ENCODE data around the gene GMDS.

GMDS gene

DNA sequence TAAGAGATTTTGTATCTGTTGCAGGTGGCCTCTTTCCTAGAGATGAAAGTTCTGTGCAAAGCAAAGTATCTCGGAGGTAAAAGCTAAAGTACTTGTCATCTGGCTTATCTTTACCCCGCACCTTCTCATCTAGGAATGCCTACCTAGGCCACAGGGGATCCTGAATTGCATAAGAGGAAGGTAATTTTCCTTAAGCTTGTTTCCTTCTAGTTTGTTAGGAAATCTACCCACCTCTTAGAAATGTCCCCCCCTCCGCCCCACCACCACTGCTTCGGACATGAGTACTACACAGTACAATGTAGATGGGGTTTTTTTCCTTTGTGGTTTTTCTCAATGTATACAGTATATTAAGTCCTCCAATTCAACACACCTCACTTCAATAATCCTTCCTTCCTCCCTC is 614.2 kb downstream of the GMDS start:
- H3K9me3 ChIP-seq (ENCODE audit: control insufficient read depth, low read length): no peaks in the 10 kb centered on the region
- no peak overlapping the region for H3K4me3 ChIP-seq (ENCODE audit: low read depth, low read length)
- H3K9ac ChIP-seq: no peak overlapping the region
- no peaks in the 10 kb centered on the region for H3K79me2 ChIP-seq
- no peak overlapping the region for H3K4me2 ChIP-seq (ENCODE audit: low read length)
- no peak overlapping the region for H3K27ac ChIP-seq
- H3K4me1 ChIP-seq: no peaks in the 10 kb centered on the region
- H3K36me3 ChIP-seq (ENCODE audit: control insufficient read depth, insufficient read depth, low read length): no peaks in the 10 kb centered on the region
- TF ChIP-seq, protein P1, sequence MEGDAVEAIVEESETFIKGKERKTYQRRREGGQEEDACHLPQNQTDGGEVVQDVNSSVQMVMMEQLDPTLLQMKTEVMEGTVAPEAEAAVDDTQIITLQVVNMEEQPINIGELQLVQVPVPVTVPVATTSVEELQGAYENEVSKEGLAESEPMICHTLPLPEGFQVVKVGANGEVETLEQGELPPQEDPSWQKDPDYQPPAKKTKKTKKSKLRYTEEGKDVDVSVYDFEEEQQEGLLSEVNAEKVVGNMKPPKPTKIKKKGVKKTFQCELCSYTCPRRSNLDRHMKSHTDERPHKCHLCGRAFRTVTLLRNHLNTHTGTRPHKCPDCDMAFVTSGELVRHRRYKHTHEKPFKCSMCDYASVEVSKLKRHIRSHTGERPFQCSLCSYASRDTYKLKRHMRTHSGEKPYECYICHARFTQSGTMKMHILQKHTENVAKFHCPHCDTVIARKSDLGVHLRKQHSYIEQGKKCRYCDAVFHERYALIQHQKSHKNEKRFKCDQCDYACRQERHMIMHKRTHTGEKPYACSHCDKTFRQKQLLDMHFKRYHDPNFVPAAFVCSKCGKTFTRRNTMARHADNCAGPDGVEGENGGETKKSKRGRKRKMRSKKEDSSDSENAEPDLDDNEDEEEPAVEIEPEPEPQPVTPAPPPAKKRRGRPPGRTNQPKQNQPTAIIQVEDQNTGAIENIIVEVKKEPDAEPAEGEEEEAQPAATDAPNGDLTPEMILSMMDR (IDR thresholded peaks at IDR 0.05): no peak
- no peaks in the 10 kb centered on the region for H3K27me3 ChIP-seq (ENCODE audit: control insufficient read depth, insufficient read depth, low read length)
- no peak overlapping the region for H2AFZ ChIP-seq

DNA sequence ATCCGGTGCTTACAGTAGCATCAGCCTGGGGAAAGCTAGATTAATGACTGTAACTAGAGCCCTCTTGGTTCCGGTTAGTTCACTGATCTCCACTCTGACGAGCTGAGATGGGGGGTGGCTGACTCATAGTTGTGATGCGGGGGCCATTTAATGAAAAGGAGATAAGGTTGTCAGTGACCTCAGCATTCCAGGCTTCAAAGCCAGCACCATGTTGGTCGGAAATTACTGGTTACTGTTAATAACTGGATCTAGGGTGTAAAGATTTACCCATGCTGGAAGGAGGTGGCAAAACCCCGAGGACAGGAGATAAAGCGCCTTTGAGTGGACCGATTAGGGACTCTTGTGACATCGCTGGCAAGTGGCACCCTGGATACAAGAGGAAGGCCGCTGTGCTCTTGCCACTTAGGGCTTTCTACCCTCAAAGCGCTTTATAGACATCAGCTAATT is 614.6 kb downstream of the GMDS start:
- no peak overlapping the region for H3K4me3 ChIP-seq (ENCODE audit: low read depth, low read length)
- no peaks in the 10 kb centered on the region for H3K79me2 ChIP-seq
- H2AFZ ChIP-seq: no peak overlapping the region
- H3K27ac ChIP-seq: no peak overlapping the region
- no peaks in the 10 kb centered on the region for H3K9me3 ChIP-seq (ENCODE audit: control insufficient read depth, low read length)
- H3K36me3 ChIP-seq (ENCODE audit: control insufficient read depth, insufficient read depth, low read length): no peaks in the 10 kb centered on the region
- no peak overlapping the region for H3K9ac ChIP-seq
- H3K4me1 ChIP-seq: no peaks in the 10 kb centered on the region
- TF ChIP-seq, protein P1 (IDR thresholded peaks at IDR 0.05): no peak
- no peak overlapping the region for H3K4me2 ChIP-seq (ENCODE audit: low read length)
- no peaks in the 10 kb centered on the region for H3K27me3 ChIP-seq (ENCODE audit: control insufficient read depth, insufficient read depth, low read length)

DNA sequence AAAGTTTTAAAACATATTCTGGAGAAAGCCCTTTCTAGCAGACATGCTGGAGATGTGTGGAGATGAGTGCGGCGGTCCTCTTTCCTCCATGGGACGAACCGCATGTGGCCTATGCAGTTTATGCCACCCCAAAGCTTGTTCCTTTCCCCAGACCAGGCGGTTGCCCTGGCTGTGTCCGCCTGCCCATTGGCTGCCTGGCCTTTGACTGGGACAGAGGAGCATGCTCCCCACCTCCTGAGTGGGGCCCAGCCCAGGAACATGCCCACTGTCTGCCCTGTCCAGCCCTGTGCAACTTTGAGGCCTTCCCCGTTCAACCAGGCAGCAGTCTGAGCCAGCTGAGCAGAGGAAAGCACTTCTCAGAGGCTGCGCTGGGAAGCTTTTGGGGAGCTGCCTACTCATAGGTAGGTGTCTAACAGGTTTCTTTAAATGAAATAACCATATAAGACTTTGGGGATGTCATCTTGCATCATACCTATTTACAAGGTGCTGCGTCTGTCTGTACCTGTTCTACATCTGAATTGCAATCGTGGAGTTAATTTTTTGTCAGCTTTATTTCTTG is 615.1 kb downstream of the GMDS start:
- Histone ChIP-seq H3K79me2 (no peaks in the 10 kb centered on the region), H2AFZ (no peak overlapping the region), H3K36me3 (ENCODE audit: control insufficient read depth, insufficient read depth, low read length) (no peaks in the 10 kb centered on the region), H3K4me3 (ENCODE audit: low read depth, low read length) (no peak overlapping the region), H3K27ac (no peak overlapping the region), H3K9ac (no peak overlapping the region), H3K4me2 (ENCODE audit: low read length) (no peak overlapping the region), H3K9me3 (ENCODE audit: control insufficient read depth, low read length) (no peaks in the 10 kb centered on the region), H3K4me1 (no peaks in the 10 kb centered on the region), H3K27me3 (ENCODE audit: control insufficient read depth, insufficient read depth, low read length) (peaks cover 3% of the 10 kb centered on the region)
- TF ChIP-seq, protein P1 (IDR thresholded peaks at IDR 0.05): no peak

DNA sequence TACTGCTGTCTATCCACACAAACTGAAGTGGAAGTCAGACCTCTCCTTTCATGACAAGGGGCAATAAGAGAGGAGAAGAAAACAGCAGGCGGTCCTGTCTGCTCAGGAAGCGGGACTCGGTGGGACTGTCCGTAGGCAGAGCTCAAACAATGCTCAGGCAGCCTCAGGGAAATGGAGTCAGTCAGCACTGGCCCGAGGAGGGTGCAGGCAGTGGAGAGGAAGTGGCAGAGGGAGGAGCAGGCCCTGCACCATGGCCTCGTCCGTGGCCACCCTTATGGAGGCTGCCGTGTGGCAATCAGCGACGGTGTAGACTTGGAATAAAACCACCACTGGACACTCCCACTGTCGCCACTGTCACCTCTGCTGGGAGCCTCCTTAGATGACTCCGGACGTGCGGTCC is 616.1 kb downstream of the GMDS start:
- TF ChIP-seq, protein P1 (IDR thresholded peaks at IDR 0.05): no peak
- no peak overlapping the region for H3K27ac ChIP-seq

More for the DNA sequence above, 616.1 kb downstream of the GMDS start:
- Histone ChIP-seq H3K4me3 (ENCODE audit: low read depth, low read length) (no peak overlapping the region), H3K79me2 (no peaks in the 10 kb centered on the region), H3K9me3 (ENCODE audit: control insufficient read depth, low read length) (no peaks in the 10 kb centered on the region), H3K4me2 (ENCODE audit: low read length) (no peak overlapping the region), H3K27me3 (ENCODE audit: control insufficient read depth, insufficient read depth, low read length) (peaks cover 10% of the 10 kb centered on the region), H3K4me1 (no peaks in the 10 kb centered on the region), H2AFZ (no peak overlapping the region), H3K36me3 (ENCODE audit: control insufficient read depth, insufficient read depth, low read length) (no peaks in the 10 kb centered on the region), H3K9ac (no peak overlapping the region)
